Tibial artery (tissue), 4 donors: ENCODE data around the gene NTN4.

ENCODE experiments used
- DNase-seq, 2 donors: peaks; one replicate each; pipeline ENCODE4 v3.0.0-alpha.2; 2019
- H3K27ac ChIP-seq, 2 donors: fragments of 200-600 bp; sonication (generic) in 1 of 2; 1 replicate in 1 of 2; 2 replicates in 1 of 2; pipeline ENCODE4 v1.5.1; 2018 to 2019; ENCODE audit warnings: mild to moderate bottlenecking in 1 of 2
- H3K27me3 ChIP-seq, 2 donors: fragments of 200-600 bp; sonication (generic) in 1 of 2; one replicate each; pipeline versions ENCODE4 v1.5.1 to v1.6.0; 2016 to 2019
- H3K36me3 ChIP-seq, 3 donors: fragments of 200-600 bp; sonication (generic) in 2 of 3; one replicate each; pipeline ENCODE4 v1.5.1; 2016 to 2019; ENCODE audit warnings: mild to moderate bottlenecking in 2 of 3
- H3K4me1 ChIP-seq, 4 donors: fragments of 200-600 bp; sonication (generic) in 2 of 4; 1 replicate in 3 of 4; 2 replicates in 1 of 4; pipeline ENCODE4 v1.5.1; 2016 to 2019
- H3K4me3 ChIP-seq, 2 donors: fragments of 200-600 bp; sonication (generic) in 1 of 2; 1 replicate in 1 of 2; 2 replicates in 1 of 2; pipeline ENCODE4 v1.5.1; 2018 to 2019; ENCODE audit warnings: mild to moderate bottlenecking in 2 of 2
- H3K9me3 ChIP-seq, 3 donors: fragments of 200-600 bp; sonication (generic) in 1 of 3; one replicate each; pipeline ENCODE4 v1.5.1; 2016 to 2019
- intact Hi-C: fragments of 100-400 bp; cut with DNase I; formaldehyde crosslinking; loops from one replicate; pipeline ENCODE4 v1.15.0; 2023; ENCODE audit warnings: low total_unique reads
- TF ChIP-seq, protein P1 (sequence below), 2 experiments: fragments of 200-600 bp in 1 of 2; fragments of 450-650 bp in 1 of 2; IDR thresholded peaks; one replicate each; pipeline ENCODE4 v1.5.1; 2017 to 2019; ENCODE audit warnings: antibody characterized with exemption in 2 of 2, mild to moderate bottlenecking in 1 of 2, moderate library complexity in 1 of 2

The NTN4 gene

DNA sequence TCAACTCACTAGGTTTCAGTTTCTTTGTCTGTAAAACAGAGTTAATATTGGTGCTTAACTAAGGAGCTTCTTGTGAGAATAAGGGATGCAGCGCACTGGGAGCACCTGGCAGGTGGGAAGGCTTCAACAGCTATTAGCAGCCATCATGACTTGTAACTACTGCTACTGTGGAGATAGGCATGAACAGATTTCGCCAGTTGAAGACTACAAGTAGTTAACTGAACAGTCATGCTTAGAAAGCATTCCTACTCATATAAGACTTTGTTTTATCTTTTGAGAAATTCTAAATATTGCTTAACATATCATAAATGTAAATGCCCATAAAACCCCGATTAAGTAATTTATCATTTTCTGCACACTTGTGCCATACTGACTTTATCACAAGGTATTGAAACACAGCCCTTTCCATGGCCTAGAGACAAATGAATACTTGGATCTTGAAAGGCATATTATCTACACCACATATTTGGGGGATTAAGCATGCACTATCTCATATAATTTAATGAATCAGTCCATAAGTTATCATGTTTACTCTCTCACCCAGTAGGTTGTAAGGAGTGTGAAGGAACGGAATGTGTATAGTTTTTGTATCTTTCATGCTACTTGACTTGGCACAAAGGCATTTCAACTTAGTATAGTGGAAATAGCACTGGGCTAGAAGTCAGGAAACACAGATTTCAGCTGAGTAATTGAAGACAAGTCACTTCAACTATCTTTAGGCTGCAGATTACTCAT is 16.1 kb downstream of the NTN4 start:
- H3K27ac ChIP-seq: no peak overlapping the region
- DNase-seq: no peak

DNA sequence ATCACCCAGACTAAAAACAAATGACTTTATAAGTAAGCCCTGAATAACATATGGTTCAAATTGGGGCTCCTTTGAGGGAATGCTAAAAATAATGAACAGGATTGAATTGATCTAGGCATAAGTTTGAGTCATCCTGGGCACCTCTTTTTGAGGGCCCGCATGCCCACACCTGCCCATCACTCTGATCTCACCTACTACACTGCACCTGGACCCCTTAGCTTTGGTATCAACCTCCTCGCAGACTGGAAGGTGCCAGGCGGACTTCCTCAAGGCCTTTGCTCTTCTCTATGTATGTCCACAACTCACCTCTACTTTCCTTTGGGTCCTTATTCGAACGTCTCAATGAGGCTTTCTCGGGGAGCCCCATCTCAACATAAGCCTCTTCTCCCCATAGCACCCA is 17.2 kb downstream of the NTN4 start:
- intact Hi-C loops: no loop called here
- no peak for DNase-seq
- TF ChIP-seq, protein P1, sequence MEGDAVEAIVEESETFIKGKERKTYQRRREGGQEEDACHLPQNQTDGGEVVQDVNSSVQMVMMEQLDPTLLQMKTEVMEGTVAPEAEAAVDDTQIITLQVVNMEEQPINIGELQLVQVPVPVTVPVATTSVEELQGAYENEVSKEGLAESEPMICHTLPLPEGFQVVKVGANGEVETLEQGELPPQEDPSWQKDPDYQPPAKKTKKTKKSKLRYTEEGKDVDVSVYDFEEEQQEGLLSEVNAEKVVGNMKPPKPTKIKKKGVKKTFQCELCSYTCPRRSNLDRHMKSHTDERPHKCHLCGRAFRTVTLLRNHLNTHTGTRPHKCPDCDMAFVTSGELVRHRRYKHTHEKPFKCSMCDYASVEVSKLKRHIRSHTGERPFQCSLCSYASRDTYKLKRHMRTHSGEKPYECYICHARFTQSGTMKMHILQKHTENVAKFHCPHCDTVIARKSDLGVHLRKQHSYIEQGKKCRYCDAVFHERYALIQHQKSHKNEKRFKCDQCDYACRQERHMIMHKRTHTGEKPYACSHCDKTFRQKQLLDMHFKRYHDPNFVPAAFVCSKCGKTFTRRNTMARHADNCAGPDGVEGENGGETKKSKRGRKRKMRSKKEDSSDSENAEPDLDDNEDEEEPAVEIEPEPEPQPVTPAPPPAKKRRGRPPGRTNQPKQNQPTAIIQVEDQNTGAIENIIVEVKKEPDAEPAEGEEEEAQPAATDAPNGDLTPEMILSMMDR (IDR thresholded peaks at IDR 0.05): no peak
- peaks cover 0 to 12% (median 2%) of the 10 kb centered on the region in 4 donors for H3K4me1 ChIP-seq
- H3K27me3 ChIP-seq: no peaks in the 10 kb centered on the region
- H3K9me3 ChIP-seq: no peaks in the 10 kb centered on the region
- H3K27ac ChIP-seq: no peak overlapping the region
- H3K36me3 ChIP-seq: peaks cover 7 to 24% (median 9%) of the 10 kb centered on the region in 3 donors
- H3K4me3 ChIP-seq: no peak overlapping the region

More for the DNA sequence above, 16.1 kb downstream of the NTN4 start:
- Histone ChIP-seq H3K4me1 (peaks cover 0 to 12% (median 2%) of the 10 kb centered on the region in 4 donors), H3K9me3 (no peaks in the 10 kb centered on the region), H3K4me3 (no peak overlapping the region), H3K36me3 (peaks cover 7 to 24% (median 9%) of the 10 kb centered on the region in 3 donors), H3K27me3 (no peaks in the 10 kb centered on the region)
- intact Hi-C loops: no loop called here
- TF ChIP-seq, protein P1 (IDR thresholded peaks at IDR 0.05): no peak

DNA sequence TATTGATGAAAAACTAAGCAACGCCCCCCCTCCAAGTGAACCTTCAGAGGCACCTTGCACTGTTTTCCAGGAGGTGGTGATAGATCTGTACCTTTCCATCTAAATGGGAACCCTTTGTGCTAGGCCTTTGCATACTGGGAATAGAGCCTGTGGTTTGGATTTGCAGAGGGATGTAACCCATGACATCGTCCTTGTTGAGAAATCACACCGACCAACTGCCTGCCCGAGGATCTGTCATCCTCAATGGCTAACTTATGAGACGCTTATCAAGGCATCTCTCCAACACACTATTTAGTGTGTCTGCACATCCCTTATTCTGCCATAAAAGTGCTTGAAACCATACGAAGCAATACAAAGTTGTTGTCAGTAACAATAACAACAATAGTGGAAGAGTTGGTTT is 22.9 kb downstream of the NTN4 start:
- no peak for DNase-seq
- no peaks in the 10 kb centered on the region for H3K9me3 ChIP-seq
- TF ChIP-seq, protein P1 (IDR thresholded peaks at IDR 0.05): no peak
- no peaks in the 10 kb centered on the region for H3K27me3 ChIP-seq
- no peak overlapping the region for H3K27ac ChIP-seq
- H3K4me3 ChIP-seq: no peak overlapping the region
- intact Hi-C loops: no loop called here
- peaks cover 0 to 5% (median 0%) of the 10 kb centered on the region in 3 donors for H3K36me3 ChIP-seq
- peaks cover 0 to 50% (median 28%) of the 10 kb centered on the region in 4 donors for H3K4me1 ChIP-seq

DNA sequence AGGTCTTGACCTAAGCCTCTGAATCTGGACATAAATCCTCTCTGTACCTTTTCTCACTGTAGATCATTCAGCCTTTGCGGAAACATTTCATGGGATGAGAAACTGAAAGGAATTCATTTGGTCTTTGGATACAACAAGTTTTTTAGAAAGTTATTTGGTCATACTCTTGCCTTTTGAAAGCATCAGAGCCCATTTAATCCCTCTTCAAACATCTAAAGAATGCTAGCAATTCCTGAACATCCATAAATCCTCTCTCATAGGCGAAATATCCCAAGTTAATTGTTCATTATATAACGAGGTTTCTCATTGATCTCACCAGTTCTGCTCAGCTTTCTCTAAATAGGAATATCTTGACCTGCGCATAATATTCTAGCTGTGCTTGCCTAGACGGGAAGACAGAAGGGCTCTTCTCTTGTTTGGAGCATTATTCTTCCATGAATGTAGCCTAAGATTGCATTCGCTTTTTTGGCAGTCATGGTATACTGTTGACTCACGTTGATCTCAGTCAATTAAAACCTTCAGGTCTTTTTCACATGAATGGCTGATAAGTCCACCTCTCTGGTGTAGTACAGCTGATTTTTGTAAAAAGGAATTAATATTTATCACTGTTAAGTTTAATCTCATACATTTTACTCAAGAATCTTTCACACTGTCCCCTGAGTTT is 24.1 kb downstream of the NTN4 start:
- no peak overlapping the region for H3K4me3 ChIP-seq
- intact Hi-C loops: no loop called here
- no peaks in the 10 kb centered on the region for H3K9me3 ChIP-seq

DNA sequence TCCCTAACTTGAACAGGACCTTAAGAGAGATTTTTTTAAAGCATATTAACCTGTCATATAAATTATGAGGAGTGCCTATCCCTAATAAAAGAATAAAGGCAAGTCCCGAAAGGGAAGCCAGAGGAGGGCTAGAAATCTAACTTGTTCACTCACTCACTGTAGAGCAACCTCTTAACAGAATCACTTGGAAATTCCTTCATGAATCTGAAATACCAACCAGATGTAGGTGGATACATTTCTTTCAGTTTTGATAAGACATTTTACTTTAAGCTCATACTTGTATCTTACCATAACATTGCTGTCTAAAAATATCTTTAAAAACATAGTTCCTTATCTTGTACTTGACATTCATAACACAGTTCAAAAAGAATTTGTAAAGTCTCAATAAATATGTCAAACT is 25.7 kb downstream of the NTN4 start:
- DNase-seq: no peak
- Histone ChIP-seq H3K4me3 (no peak overlapping the region), H3K27ac (no peak overlapping the region), H3K4me1 (peaks cover 0 to 57% (median 30%) of the 10 kb centered on the region in 4 donors), H3K9me3 (no peaks in the 10 kb centered on the region), H3K27me3 (no peaks in the 10 kb centered on the region), H3K36me3 (no peaks in the 10 kb centered on the region)
- intact Hi-C loops: no loop called here
- TF ChIP-seq, protein P1 (IDR thresholded peaks at IDR 0.05): no peak

More for the DNA sequence above, 24.1 kb downstream of the NTN4 start:
- Histone ChIP-seq H3K27me3 (no peaks in the 10 kb centered on the region), H3K36me3 (peaks cover 0 to 5% (median 0%) of the 10 kb centered on the region in 3 donors), H3K27ac (no peak overlapping the region), H3K4me1 (peaks cover 0 to 57% (median 30%) of the 10 kb centered on the region in 4 donors)
- TF ChIP-seq, protein P1 (IDR thresholded peaks at IDR 0.05): no peak
- DNase-seq: no peak
